Measurements from ENCODE around the gene MTG1.

MTG1 gene

GRCh38 chr10:133455196-133455595, 61.2 kb downstream of the MTG1 start:
- Histone ChIP-seq H3K27me3 (ENCODE audit: control insufficient read depth, insufficient read depth, low read length) (no peaks in the 10 kb centered on the region), H3K4me3 (ENCODE audit: low read depth, low read length) (no peak overlapping the region), H3K36me3 (ENCODE audit: control insufficient read depth, insufficient read depth, low read length) (no peaks in the 10 kb centered on the region), H3K9me3 (ENCODE audit: control insufficient read depth, insufficient read depth, low read length) (peaks cover 16% of the 10 kb centered on the region), H3K4me1 (ENCODE audit: control insufficient read depth, insufficient read depth, low read length) (no peaks in the 10 kb centered on the region), H3K9ac (ENCODE audit: low read depth, low read length) (no peak overlapping the region)

GRCh38 chr10:133455611-133456031, 61.7 kb downstream of the MTG1 start:
- no peak overlapping the region for H3K4me3 ChIP-seq (ENCODE audit: low read depth, low read length)
- H3K9me3 ChIP-seq (ENCODE audit: control insufficient read depth, insufficient read depth, low read length) = peaks cover 16% of the 10 kb centered on the region
- H3K9ac ChIP-seq (ENCODE audit: low read depth, low read length) = no peak overlapping the region
- no peaks in the 10 kb centered on the region for H3K36me3 ChIP-seq (ENCODE audit: control insufficient read depth, insufficient read depth, low read length)
- H3K4me1 ChIP-seq (ENCODE audit: control insufficient read depth, insufficient read depth, low read length) = no peaks in the 10 kb centered on the region
- no peaks in the 10 kb centered on the region for H3K27me3 ChIP-seq (ENCODE audit: control insufficient read depth, insufficient read depth, low read length)

- H3K36me3 ChIP-seq (ENCODE audit: control insufficient read depth, insufficient read depth, low read length) = no peaks in the 10 kb centered on the region
- peaks cover 16% of the 10 kb centered on the region for H3K9me3 ChIP-seq (ENCODE audit: control insufficient read depth, insufficient read depth, low read length)
- no peak overlapping the region for H3K4me3 ChIP-seq (ENCODE audit: low read depth, low read length)
- no peaks in the 10 kb centered on the region for H3K27me3 ChIP-seq (ENCODE audit: control insufficient read depth, insufficient read depth, low read length)
- H3K9ac ChIP-seq (ENCODE audit: low read depth, low read length) = no peak overlapping the region
- H3K4me1 ChIP-seq (ENCODE audit: control insufficient read depth, insufficient read depth, low read length) = no peaks in the 10 kb centered on the region
These were observed 62.3 kb downstream of the MTG1 start for GRCh38 chr10:133456041-133456951.

- Histone ChIP-seq H3K36me3 (ENCODE audit: control insufficient read depth, insufficient read depth, low read length) (no peaks in the 10 kb centered on the region), H3K4me3 (ENCODE audit: low read depth, low read length) (no peak overlapping the region), H3K9me3 (ENCODE audit: control insufficient read depth, insufficient read depth, low read length) (peaks cover 16% of the 10 kb centered on the region), H3K4me1 (ENCODE audit: control insufficient read depth, insufficient read depth, low read length) (no peaks in the 10 kb centered on the region), H3K9ac (ENCODE audit: low read depth, low read length) (no peak overlapping the region), H3K27me3 (ENCODE audit: control insufficient read depth, insufficient read depth, low read length) (no peaks in the 10 kb centered on the region)
These were observed 63.3 kb downstream of the MTG1 start for GRCh38 chr10:133457100-133457841.

- Histone ChIP-seq H3K9ac (ENCODE audit: low read depth, low read length) (no peak overlapping the region), H3K9me3 (ENCODE audit: control insufficient read depth, insufficient read depth, low read length) (peaks cover 19% of the 10 kb centered on the region), H3K4me3 (ENCODE audit: low read depth, low read length) (no peak overlapping the region)
These were observed 64.2 kb downstream of the MTG1 start for GRCh38 chr10:133458021-133458709.

GRCh38 chr10:133458710-133459453, 64.9 kb downstream of the MTG1 start:
- H3K36me3 ChIP-seq (ENCODE audit: control insufficient read depth, insufficient read depth, low read length) = no peaks in the 10 kb centered on the region
- H3K27me3 ChIP-seq (ENCODE audit: control insufficient read depth, insufficient read depth, low read length) = no peaks in the 10 kb centered on the region
- peaks cover 19% of the 10 kb centered on the region for H3K9me3 ChIP-seq (ENCODE audit: control insufficient read depth, insufficient read depth, low read length)
- H3K4me3 ChIP-seq (ENCODE audit: low read depth, low read length) = no peak overlapping the region
- H3K4me1 ChIP-seq (ENCODE audit: control insufficient read depth, insufficient read depth, low read length) = no peaks in the 10 kb centered on the region
- no peak overlapping the region for H3K9ac ChIP-seq (ENCODE audit: low read depth, low read length)

More at GRCh38 chr10:133458021-133458709, 64.2 kb downstream of the MTG1 start:
- Histone ChIP-seq H3K27me3 (ENCODE audit: control insufficient read depth, insufficient read depth, low read length) (no peaks in the 10 kb centered on the region), H3K36me3 (ENCODE audit: control insufficient read depth, insufficient read depth, low read length) (no peaks in the 10 kb centered on the region), H3K4me1 (ENCODE audit: control insufficient read depth, insufficient read depth, low read length) (no peaks in the 10 kb centered on the region)

GRCh38 chr10:133459454-133460207, 65.7 kb downstream of the MTG1 start:
- Histone ChIP-seq H3K36me3 (ENCODE audit: control insufficient read depth, insufficient read depth, low read length) (no peaks in the 10 kb centered on the region), H3K9me3 (ENCODE audit: control insufficient read depth, insufficient read depth, low read length) (peaks cover 17% of the 10 kb centered on the region), H3K27me3 (ENCODE audit: control insufficient read depth, insufficient read depth, low read length) (no peaks in the 10 kb centered on the region), H3K4me3 (ENCODE audit: low read depth, low read length) (no peak overlapping the region), H3K9ac (ENCODE audit: low read depth, low read length) (no peak overlapping the region), H3K4me1 (ENCODE audit: control insufficient read depth, insufficient read depth, low read length) (no peaks in the 10 kb centered on the region)

GRCh38 chr10:133460208-133460769, 66.3 kb downstream of the MTG1 start:
- H3K9me3 ChIP-seq (ENCODE audit: control insufficient read depth, insufficient read depth, low read length) = peaks cover 12% of the 10 kb centered on the region
- no peak overlapping the region for H3K9ac ChIP-seq (ENCODE audit: low read depth, low read length)
- no peaks in the 10 kb centered on the region for H3K27me3 ChIP-seq (ENCODE audit: control insufficient read depth, insufficient read depth, low read length)
- H3K4me1 ChIP-seq (ENCODE audit: control insufficient read depth, insufficient read depth, low read length) = no peaks in the 10 kb centered on the region
- no peak overlapping the region for H3K4me3 ChIP-seq (ENCODE audit: low read depth, low read length)
- no peaks in the 10 kb centered on the region for H3K36me3 ChIP-seq (ENCODE audit: control insufficient read depth, insufficient read depth, low read length)

GRCh38 chr10:133461027-133461426, 67.1 kb downstream of the MTG1 start:
- no peak overlapping the region for H3K9ac ChIP-seq (ENCODE audit: low read depth, low read length)
- H3K4me3 ChIP-seq (ENCODE audit: low read depth, low read length) = no peak overlapping the region
- H3K9me3 ChIP-seq (ENCODE audit: control insufficient read depth, insufficient read depth, low read length) = peaks cover 12% of the 10 kb centered on the region
- no peaks in the 10 kb centered on the region for H3K4me1 ChIP-seq (ENCODE audit: control insufficient read depth, insufficient read depth, low read length)
- H3K36me3 ChIP-seq (ENCODE audit: control insufficient read depth, insufficient read depth, low read length) = no peaks in the 10 kb centered on the region
- no peaks in the 10 kb centered on the region for H3K27me3 ChIP-seq (ENCODE audit: control insufficient read depth, insufficient read depth, low read length)

GRCh38 chr10:133461841-133462240, 67.9 kb downstream of the MTG1 start:
- Histone ChIP-seq H3K27me3 (ENCODE audit: control insufficient read depth, insufficient read depth, low read length) (no peaks in the 10 kb centered on the region), H3K9me3 (ENCODE audit: control insufficient read depth, insufficient read depth, low read length) (peaks cover 20% of the 10 kb centered on the region), H3K9ac (ENCODE audit: low read depth, low read length) (no peak overlapping the region), H3K4me1 (ENCODE audit: control insufficient read depth, insufficient read depth, low read length) (no peaks in the 10 kb centered on the region), H3K4me3 (ENCODE audit: low read depth, low read length) (no peak overlapping the region), H3K36me3 (ENCODE audit: control insufficient read depth, insufficient read depth, low read length) (no peaks in the 10 kb centered on the region)
